K562 treated with DMSO at 1 percent for 12 hours (cell line): ENCODE data around the gene ZNF580. TPM values are rescaled to one million over a fixed set of nuclear protein-coding genes. Genes with fewer than 3 reads are reported as not detected.

Experiments
- total RNA-seq: library from RNA; unstranded; fragments of 300-600 nt; gene quantifications from 2 replicates; pipeline ENCODE4 v1.2.3, GENCODE V29; 2022; ENCODE audit not compliant: insufficient read depth

Gene ZNF580, protein sequence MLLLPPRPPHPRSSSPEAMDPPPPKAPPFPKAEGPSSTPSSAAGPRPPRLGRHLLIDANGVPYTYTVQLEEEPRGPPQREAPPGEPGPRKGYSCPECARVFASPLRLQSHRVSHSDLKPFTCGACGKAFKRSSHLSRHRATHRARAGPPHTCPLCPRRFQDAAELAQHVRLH
- 39.0 and 52.0 TPM in 2 replicates for total RNA-seq

DNA sequence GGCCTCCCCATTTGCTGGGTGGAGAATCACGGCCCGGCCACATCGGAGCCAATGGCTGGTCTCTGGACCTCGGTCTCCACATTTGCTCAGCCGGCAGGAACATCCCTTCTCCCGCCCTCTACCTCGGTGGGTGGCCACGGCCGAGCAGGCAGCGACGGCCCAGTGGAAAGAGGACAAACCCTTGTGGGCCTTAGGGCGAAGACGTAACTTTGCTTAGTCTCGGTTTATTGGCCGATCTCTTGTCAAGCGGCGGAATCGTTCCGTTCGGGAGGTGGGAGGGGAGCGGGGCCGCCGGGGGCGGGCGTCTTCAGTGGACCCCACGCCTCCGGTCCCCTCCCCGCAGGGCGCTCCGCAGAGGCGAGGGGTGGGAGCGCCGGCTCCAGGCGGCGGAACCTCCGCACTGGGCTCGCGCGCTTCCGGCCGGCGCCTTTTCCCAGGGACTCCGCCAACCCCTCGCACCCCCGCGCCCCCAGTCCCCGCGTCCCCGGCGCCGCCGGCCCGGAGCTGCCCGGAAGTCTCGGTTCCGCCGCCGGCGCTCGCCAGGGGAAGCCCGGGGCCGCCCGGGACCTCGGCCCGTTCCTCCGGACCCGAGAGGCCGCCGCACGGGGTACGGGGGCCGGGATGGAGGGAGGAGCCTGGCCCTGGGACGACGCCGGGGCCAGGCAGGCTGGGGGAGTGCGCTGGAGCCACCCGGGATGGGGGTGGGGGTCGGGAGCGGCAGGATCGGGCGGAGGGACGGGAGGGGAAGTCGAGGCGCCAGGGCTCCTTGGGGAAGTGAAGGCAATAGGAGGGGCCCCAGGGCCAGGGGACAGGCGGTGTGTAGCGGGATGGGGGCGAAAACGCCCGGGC lies at the start of gene ZNF580:
TSS of gene ZNF580 (plus strand) at position 426 of the 849 bp plus-strand sequence. CDS start 1,507 bp downstream, outside the sequence.

DNA sequence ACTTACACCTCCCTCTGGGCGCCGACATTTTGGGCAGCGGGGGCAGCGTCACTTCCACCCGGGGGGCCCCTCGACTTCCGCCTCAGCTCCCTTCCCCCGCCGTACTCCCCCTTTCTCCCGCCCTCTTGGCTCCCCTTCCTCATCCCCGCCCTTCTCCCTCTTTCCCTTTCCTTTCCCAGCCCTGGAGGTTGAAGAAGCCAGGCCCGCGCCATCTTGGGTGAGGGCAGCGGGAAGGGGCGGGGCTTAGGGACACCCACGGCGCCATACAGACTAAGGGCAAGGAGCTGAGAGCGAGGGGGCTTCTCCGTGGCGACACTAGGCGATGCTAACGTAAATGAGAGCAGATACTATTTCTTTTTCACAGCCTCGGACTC lies 41.3 kb upstream of the ZNF580 start, which contains the start of gene FIZ1:
TSS of gene FIZ1 (minus strand) at position 50 of the 374 bp plus-strand sequence. CDS start 1,652 bp downstream, outside the sequence.

DNA sequence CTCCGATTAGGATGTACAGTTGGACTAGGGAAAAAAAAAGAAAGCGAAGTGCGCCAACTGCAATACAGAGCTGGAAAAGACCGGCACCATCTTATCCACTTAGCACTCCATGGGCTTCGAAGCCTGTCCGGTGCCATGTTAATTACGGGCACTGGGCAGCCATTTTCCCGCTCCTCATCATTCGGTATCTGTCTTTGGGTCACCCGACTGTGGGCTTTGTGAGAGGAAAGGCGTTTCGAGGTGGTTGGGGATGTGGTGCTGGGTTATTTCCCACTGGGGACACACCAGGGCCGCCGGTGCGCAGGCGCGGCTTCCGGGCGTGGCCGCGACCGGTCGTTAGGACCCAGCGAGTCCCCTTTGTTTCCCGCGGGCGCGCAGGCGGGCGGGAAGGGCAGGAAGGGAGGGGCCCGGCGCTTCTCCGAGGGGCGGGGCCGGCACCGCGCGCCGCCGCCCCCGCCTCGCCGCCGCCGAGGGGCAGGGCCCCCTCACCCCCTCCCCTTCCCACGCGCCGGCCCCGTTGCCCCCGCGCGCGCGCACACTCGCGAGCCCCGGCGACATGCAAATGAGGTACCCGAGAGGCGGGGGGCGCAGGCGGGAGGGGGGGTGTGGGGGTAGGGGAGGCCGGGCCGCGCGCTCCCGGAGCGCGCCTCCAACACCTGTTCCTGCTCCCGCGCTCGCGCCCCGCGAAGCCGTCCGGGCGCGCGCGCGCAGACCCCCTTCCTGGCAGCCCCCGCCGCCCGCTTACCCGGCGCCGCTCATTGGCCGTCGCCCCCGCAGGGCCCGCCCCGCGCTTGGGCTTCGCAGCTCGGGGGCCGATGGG lies 40.8 kb upstream of the ZNF580 start, which contains the start of gene ZNF524:
TSS of gene ZNF524 (plus strand) at position 447 of the 820 bp plus-strand sequence. CDS start 1,825 bp downstream, outside the sequence.

DNA sequence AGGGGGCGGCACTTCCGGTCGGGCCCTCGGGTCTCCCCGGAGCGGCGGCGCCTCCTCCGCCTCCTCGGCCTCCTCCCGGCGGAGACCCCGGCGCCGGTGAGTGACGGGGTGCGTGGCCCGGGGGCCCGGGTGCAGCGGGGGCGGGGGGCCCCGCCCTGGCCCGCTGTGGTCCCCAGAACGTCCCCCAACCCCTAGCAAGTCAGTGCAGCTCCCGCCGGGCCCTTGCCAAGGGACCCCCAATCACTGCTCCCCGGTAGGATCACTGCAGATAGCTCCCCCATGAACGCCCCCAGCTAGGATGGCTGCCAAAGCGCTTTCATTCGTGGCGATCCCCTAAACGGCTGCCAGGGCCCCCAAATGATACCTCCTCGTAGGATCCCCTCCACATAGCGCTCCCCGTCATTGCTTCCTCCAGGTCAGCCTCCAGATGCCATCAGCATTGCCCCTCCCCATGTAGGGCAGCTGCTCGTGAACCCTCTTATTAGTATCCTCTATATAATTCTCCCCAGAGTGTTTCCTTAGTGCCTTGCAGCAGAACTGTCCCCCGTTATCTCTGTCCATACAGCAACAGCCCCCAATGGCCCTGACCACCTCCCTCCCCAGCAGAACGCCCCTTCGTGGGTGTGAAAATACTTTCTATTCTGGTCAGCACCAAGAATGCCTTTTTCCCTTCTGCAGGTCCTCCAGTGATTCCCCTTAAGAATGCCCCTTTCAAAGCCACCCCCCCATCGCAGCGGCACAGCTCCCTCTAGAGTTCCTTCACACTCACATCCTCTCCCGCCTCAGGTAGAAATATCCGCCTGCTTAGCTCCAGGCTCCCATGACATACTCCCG lies 34.9 kb upstream of the ZNF580 start, which contains the start of gene ZNF865:
TSS of gene ZNF865 (plus strand) at position 11 of the 834 bp plus-strand sequence. CDS start 7,972 bp downstream, outside the sequence.

DNA sequence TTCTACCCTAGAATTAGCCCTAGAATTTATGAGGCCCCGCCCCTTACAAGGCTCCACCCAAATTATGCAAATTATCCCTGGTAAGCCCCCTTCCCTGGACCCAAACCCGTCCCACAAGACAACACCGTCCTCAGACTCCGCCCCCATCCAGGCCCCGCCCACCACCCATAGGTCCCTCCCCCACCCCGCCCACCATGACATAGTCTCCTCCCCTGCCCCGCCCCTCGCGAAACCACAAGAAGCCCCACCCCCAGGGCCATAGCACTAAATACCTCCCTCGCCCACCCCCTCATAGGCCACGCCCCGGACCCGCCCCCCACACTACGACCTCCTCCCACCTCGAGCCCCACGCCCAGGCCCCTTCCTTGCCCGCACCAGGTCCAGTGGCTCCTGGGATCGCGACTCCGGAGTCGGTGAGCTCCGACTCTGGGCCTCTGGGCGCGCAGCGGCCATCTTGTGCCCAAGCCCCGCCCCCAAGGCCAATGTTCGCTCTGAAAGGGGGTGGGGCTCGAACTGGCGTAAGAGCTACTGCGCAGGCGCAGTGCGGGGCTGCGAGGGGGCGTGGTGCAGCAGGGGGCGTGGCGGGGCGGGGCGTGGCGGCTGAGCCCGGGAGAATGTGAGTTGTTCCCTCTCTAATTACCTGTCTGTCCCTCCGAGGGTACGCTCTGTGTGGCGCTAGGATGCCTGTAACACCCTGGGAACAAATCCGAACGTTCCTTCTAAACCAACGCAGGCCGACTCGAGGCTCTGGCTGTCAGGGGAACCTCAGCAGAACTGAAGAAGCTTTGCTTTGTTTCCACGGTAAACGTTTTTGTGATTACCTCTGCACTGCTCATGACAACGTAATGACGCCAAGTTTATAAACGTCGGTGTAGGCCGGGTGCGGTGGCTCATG lies 16.4 kb upstream of the ZNF580 start, which contains the start of gene ZNF784:
TSS of gene ZNF784 (minus strand) at position 458 of the 895 bp plus-strand sequence. CDS start at position 453, 5 bp downstream.

DNA sequence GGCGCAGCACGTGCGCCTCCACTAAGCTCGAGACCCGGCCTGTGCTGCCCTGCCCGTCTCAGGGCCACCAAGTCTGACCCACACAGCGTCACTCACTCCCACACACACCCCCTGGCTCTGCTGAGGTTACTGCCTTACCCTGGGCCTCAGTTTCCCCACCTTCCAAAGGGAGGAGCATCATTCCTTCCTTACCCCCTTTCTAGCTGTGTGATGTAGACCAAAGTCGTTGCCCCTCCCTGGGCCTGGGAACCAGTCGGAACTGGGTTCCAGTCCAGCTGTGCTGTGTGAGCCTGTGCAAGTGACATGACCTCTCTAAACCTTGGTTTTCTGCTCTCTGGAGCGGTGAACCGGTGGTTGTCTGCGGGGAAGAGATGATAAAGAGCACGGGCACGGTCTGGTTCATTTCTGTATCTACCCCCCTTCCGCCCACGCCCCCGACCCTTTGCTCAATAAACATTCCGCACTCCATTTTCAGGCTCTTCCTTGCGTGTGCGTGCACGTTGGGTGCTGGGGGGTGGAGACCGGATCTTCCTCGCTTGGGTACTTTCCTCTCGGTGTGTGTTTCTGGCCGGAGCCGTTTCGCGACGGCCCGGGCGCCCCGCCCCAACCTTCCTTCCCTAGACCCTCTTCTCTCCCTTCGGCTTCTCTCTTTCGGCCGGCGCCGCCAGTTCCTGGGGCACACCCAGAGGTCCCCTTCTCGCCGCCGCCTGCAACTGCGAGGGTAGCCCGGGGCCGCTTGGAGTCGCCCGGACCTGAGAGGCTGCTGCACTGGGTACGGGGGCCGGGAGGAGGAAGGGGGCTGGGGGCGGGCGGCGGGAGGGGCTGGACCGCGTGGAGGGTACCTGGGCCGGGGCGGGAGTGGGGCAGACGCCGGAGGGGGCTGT lies 2.4 kb downstream of the ZNF580 start, which contains the start of gene ZNF581:
TSS of gene ZNF581 (plus strand) at position 647 of the 884 bp plus-strand sequence. CDS start 923 bp downstream, outside the sequence.

DNA sequence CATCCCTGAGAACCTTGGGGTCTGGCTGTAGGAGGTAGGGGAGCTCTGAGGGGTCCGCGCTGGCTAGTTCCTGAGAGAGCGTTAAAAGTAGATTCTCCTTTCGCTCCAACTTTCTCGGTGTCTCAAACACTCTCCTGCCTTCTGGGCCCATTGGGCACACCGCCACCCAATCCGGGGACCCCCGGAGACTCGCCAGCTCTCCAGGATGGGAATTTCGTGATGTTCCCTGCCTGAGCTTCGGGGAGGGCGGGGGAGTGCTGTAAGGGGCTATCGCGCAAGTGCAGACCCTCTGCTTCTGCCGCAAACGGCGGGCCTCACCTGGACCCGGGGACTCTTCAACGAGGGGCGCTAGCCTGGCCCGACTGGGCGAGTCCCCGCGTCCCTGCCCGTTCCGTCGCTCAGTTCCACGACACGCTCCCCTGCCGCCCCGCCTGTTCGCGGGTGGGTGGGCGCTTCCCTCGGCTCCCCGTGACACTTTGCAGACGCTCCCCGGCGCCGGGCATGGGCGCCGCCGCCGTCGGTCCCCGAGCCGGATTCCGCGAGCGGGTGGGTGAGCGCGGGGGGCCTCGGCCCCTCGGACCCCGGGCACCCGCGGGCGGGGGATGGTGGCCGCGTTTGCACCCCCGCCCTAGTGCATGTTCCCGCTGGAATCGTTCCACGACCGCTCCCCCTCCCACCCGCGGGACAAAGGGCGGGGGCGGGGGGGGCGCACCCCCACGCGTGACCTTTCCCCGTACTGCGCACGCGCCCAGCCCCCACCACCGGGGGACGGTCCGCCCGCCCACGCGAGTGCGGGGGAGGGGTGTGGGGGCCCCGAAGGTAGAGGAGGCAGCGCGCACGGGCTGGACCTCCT lies 7.2 kb downstream of the ZNF580 start, which contains the start of gene CCDC106:
TSS of gene CCDC106 (plus strand) at position 481 of the 853 bp plus-strand sequence. CDS start 835 bp downstream, outside the sequence.

DNA sequence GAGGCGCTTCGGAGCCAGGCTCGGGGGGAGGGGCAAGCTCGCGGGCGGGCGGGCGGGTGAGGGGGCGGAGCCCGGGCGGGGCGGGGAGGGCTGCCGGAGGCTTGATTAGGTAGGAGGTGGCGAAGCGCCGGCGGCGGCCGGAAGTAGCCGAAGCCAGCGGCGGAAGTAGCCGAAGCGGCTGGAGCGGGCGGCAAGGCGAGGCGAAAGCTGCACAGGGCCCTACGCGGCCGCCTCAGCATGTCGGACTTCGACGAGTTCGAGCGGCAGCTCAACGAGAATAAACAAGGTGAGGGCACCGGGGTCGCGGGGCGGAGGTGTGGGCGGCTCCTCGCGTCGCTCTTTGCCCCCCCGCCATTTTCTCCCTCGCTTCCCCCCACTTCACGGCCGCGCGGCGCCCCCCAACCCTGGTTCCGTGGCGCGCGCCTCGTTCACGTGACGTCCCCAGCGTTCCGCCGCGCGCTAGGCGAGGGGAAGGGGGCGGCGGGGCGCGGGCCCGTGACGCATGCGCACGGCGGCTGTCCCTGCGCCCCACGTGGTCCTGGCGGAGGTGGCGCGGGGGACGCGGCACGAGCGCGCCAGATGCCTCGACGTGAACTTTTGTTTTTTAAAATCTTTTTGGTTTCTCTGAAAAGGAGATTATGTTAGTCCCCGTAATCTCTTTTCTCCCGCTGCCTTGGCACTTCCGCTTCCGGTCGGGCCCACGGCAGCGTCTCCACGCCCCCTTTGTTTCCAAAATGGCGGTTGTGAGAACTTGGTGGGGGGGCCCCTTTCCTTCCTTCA lies 14.3 kb downstream of the ZNF580 start, which contains the start of gene U2AF2:
TSS of gene U2AF2 (plus strand) at position 168 of the 780 bp plus-strand sequence. CDS start at position 238, 70 bp downstream.

DNA sequence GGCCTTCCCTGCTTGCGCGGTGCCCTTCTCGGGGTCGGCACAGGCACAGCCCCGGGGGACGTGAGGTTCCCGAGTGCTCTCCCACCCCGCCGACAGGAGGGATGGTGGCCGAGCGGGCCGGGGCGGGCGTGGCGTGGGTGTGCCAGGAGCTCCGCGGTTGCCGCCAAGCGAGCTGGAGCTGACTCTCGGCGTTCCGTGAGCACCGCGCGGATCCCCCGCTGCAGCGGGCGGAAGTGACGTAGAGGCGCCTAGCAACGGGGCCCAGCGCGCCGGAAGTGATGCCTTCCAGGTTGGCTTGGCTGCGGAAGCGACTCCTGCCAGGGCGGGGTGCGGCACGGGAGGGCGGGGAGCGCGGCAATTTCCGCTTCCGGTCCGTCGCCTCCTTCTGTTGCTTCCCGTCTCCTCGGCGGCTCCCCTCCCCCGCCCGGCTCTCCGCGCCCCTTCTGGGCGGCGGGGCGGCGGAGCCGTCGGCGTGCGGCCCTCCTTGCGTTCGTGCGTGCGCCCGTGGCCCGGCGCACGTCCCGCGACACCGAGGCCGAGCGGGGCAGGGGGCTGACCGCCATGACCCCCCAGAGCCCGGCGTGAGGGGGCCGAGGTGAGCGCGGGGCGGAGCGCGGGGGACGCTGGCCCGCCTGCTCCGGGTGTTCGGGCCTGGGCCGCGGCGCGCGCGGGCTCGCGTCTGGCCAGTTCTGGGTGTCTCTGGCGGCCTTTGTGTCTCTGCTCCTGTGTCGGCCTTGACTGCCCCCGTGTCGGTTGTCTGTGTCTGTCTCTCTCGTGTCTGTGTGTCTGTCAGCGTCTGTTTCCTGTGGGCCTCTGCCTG lies 34.2 kb downstream of the ZNF580 start, which contains the start of gene EPN1:
TSS of gene EPN1 (plus strand) at position 386 of the 820 bp plus-strand sequence. CDS start 3,402 bp downstream, outside the sequence.

Other genes with a start within 250 kb of the ZNF580 start
- gene UBE2S, start 233.2 kb upstream of the ZNF580 start, total RNA-seq, result 348 and 598 TPM in 2 replicates
- 0.17 TPM in 1 of 2 replicates, not detected in the other for gene SHISA7, start 197.7 kb upstream of the ZNF580 start, total RNA-seq
- gene ISOC2, start 179.4 kb upstream of the ZNF580 start, total RNA-seq, result 50.7 and 69.5 TPM in 2 replicates
- gene C19orf85, start 176.3 kb upstream of the ZNF580 start, total RNA-seq, result not detected in 2 replicates
- 6.1 and 15.4 TPM in 2 replicates for gene ZNF628, start 164.4 kb upstream of the ZNF580 start, total RNA-seq
- gene NAT14, start 155.8 kb upstream of the ZNF580 start, total RNA-seq, result 25.8 and 60.9 TPM in 2 replicates
- gene SSC5D, start 152.6 kb upstream of the ZNF580 start, total RNA-seq, result 0.16 and 0.73 TPM in 2 replicates
- gene SBK2, start 103.9 kb upstream of the ZNF580 start, total RNA-seq, result not detected in 2 replicates
- not detected in 2 replicates for gene SBK3, start 95.5 kb upstream of the ZNF580 start, total RNA-seq
- 10.3 and 10.8 TPM in 2 replicates for gene ZNF579, start 60.2 kb upstream of the ZNF580 start, total RNA-seq
- gene FIZ1, start 41.5 kb upstream of the ZNF580 start, total RNA-seq, result 9.3 and 21.2 TPM in 2 replicates
- 35.5 and 41.6 TPM in 2 replicates for gene ZNF524, start 40.7 kb upstream of the ZNF580 start, total RNA-seq
- gene ZNF865, start 35.4 kb upstream of the ZNF580 start, total RNA-seq, result 21.0 and 34.2 TPM in 2 replicates
- 7.7 and 8.9 TPM in 2 replicates for gene ZNF784, start 16.4 kb upstream of the ZNF580 start, total RNA-seq
- 52.7 and 54.9 TPM in 2 replicates for gene ZNF581, start 2.6 kb downstream of the ZNF580 start, total RNA-seq
- 30.6 and 33.3 TPM in 2 replicates for gene CCDC106, start 7.2 kb downstream of the ZNF580 start, total RNA-seq
- 112 and 145 TPM in 2 replicates for gene U2AF2, start 14.0 kb downstream of the ZNF580 start, total RNA-seq
- gene EPN1, start 34.2 kb downstream of the ZNF580 start, total RNA-seq, result 95.3 and 102 TPM in 2 replicates
- not detected in 2 replicates for gene NLRP9, start 97.4 kb downstream of the ZNF580 start, total RNA-seq
- gene RFPL4A, start 118.1 kb downstream of the ZNF580 start, total RNA-seq, result 1.9 and 3.0 TPM in 2 replicates
- 1.5 TPM in 1 of 2 replicates, not detected in the other for gene RFPL4AL1, start 128.1 kb downstream of the ZNF580 start, total RNA-seq
- 0.92 and 1.9 TPM in 2 replicates for gene NLRP11, start 191.0 kb downstream of the ZNF580 start, total RNA-seq
- 2.2 and 2.4 TPM in 2 replicates for gene NLRP4, start 195.5 kb downstream of the ZNF580 start, total RNA-seq